HG03280 (cell line): Measurements from ENCODE around the gene SLC7A6.
"Not testable (repeated sequence)": the region's sequence is repeated elsewhere in the genome, so short reads cannot be mapped to it uniquely, and the experiment has no call there.

Experiments
- ATAC-seq: cut with Tn5 transposase; IDR thresholded peaks from one replicate; pipeline ENCODE4 v1.9.1; 2021; ENCODE audit warnings: mild to moderate bottlenecking, moderate library complexity; ENCODE audit not compliant: unreplicated experiment

SLC7A6 gene

DNA sequence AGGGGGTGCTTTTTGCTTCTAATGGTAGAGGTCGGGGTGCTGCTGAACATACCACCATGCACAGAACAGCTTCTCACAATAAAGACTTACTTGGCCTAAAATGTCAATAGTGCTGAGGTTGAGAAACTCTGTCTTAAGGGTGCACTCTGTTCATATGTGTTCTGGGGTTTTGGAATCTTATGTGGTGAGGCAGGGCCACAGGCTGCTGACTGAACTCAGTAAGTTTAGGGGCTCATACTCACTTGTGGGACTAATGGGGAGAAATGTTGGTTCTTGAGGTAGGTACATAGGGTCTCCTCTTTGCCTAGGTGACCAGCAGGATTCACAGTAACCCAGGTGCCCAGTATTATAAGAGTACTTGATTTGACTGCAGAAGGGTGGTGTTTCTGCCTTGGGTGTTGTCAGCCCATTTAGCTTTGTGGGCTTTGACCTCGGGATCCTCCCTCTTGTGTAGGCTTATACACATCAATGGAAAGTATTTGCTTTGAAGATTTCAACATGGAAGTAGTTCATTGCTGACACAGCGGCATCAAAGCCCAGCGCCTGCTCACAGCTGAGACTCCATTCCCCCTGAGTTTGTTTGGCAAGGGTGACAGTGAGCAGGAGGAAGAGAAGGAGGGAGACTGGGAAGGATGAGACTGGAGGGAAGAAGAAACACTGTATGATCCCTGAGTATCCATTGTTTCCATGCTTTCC, 17.2 kb downstream of the SLC7A6 start:
- no peak for ATAC-seq

DNA sequence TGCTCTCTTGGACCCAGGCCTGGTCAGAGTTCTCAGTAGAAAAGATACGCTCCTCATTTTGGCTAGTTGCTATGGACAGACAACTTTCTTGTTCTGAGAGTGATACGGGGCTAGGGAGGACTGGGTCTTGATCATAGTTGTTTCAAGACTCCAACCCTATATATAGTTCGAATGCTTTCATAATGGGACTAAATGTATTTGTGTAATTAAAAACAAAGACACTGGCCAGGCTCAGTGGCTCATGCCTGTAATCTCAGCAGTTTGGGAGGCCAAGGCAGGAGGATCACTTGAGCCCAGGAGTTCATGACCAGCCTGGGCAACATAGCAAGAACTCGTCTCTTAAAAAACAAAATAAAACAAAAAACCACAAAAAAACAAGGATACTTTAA, 17.7 kb downstream of the SLC7A6 start:
- ATAC-seq = no peak

DNA sequence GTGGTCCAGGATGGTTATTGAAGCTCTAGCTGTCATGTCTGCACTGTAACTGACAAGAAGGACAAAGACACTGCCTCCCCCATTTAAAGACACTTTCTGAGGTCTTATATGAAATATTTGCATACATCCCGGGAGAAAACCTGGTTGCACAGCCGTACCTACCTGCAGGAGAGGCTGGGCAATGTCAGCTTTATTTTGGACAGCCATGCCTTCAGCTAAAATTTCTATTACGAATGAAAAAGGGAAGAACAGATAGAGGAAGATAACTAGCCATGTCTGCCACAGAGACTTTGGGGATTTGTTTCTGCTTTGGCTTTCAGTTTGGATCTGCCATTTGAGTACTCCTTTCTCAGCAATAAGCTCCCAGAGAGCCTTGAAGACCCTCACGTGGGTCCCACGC, 19.0 kb downstream of the SLC7A6 start:
- no peak for ATAC-seq

DNA sequence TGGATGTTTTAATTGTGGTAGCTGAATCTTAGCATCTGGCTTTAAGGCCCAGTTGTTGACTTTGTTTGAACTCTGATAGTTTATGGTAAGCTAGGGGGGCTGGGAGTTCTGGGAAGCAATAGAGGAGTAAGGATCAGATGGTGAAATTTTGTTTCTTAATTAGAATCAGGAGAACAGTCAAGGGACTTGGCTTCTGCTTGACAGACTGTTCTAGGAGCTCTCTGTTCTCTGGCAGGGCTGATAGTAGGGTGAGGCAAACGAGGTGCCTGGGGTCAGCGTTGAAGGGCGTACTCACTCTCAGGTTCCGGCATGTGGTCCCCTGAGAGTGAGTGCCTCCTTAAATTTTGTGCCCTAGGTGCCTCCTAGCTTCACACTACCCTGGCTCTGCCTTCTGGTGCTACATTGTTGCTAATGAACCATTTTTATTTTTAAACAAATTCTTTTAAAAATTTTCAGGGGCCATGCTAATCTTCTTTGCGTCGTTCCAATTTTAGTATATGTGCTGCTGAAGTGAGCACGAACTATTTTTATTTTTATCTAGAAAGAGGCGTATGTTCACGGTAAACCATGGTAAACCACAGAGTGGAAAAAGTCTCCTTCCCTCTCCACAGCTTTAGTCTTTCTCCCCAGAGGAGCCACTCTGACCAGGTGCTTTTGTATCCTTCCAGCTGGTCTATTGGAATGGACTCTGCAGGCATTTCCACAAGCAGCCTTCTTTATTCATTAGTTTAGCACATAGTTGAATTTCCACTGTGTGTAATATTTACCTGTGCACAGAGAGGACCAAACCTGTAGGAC, 19.7 kb downstream of the SLC7A6 start:
- peak; percentile 33 for ATAC-seq

DNA sequence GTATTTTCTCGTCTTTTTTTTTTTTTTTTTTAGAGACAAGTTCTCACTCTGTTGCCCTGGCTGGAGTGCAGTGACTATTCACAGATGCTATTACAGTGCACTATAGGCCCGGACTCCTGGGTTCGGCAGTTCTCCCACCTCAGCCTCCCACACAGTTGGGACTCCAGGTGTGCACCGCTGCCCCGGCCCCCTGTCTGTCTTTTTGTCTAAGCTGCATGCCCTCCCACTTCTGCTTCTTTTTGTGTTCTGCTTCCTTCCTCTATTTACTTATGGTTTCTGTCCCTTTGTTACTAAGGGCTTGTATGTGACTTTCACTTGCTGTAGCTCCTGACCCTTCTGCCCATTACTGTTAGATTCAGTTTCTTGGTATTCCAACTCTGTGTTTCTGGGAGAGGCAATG, 20.5 kb downstream of the SLC7A6 start:
- ATAC-seq = peak; percentile 56

DNA sequence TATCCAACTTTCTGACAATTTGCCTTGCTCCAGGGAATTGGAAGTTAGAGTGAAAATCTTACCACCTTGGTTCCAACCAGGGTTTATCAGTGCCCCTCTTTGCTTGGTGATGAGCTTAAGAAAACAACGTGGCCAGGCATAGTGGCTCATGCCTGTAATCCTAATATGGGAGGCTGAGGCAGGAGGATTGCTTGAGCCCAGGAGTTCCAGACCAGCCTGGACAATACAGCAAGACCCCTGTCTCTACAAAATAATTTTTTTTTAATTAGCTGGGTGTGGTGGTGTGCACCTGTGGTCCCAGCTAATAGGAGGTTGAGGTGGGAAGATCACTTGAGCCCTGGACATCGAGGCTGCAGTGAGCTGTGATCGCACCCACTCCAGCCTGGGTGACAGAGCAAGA, 21.4 kb downstream of the SLC7A6 start:
- no peak for ATAC-seq

DNA sequence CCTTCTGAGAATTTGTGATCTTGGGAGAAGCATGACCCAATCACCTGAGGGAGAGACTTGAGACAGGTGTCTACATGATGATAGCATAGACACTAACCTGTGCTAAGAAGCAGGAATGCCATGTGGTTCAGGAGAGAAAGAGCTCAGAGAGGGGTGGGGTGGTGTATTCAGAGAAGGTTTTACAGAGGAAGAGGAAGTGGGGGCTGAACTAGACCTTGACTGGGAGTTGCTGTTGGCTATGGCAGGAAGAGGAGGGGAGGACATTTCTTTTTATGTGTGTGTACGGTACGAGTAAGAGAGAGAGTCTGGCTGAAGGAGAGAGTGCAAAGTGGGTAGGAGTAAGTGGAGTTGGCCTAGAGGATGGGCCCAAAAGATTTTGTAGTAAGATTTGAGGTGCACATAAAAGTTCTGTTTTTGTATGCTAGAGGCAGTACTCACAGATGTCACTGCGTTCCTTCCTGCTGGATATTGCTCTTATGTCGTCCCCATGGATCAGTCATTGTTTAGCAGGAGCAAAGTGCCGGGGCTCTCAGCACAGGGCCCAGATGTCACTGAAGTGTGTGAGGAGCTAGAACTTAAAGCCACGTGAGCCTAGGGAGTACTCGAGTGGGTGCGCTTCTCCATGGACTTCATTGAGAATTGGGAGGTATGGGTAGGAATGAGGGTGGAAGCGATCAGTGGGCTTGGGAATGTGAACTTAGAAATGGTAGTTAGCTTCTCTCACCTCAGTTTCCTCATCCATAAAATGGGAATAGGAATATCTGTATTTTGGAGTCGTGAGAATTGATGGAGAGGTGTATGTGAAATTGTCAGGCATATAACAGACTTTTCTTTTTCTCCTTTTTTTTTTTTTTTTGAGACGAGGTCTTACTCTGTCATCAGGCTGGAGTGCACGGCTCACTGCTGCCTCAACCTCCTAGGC, 22.1 kb downstream of the SLC7A6 start:
- ATAC-seq = no peak

DNA sequence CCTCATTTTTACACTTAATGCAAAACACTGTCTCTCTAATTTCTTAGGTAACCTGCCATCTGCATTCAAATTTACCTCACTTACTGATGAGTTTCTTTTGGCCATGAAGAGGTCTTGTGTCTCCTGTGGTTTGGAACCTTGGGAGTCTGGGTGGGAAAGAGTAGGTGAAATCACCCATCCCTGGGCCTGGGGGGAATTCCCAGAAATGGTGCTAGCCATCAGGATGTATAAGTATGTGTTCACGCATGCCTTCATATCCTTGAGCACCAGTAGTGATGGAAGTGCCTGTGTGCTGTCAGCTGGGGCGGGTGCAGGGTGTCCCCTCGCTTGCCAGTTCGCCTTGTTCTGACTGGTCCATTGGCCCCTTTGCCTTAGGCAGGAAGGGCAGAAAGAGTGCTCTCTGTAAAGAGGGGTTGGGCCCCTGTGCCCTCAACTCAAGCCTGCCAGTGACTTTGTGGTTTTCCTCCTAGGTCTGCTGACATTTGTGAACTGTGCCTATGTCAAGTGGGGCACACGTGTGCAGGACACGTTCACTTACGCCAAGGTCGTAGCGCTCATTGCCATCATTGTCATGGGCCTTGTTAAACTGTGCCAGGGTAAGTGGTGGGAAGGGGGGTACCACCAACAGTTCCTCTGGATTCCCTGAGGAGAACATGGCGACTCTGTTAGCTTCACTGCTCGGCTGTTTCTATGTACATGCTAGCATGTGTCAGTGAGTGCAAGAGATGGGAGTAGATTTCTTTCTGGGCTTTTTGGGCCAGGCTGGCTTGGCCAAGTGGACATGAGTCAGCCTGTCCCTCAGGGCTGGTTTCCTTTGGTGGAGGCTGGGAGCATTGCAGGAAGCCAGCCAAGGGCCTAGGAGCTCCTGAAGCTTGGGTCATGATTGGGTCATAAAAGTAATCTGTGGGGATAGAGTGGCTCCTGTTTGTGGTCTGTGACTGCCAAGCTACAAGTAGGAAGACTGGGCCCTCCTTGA, 23.2 kb downstream of the SLC7A6 start:
- no peak for ATAC-seq

DNA sequence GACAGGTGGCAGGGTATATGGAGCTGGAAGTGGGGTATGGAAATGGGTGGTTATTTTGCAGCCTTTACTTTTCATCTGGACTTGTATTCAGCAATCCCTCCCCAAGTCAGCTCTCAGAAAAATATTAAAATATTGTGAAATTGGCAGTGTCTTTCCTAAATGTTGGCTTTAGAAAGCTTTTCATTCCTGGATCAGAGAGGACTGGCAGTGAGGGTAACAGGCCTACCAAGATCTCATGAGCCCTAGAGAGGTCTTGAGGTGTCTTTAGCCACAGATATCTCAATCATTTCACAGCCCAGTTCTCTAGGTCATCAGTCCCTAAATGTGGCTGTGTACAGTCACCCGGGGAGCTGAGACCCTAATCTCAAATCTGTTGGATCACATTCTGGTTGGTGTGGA, 23.9 kb downstream of the SLC7A6 start:
- ATAC-seq = no peak

DNA sequence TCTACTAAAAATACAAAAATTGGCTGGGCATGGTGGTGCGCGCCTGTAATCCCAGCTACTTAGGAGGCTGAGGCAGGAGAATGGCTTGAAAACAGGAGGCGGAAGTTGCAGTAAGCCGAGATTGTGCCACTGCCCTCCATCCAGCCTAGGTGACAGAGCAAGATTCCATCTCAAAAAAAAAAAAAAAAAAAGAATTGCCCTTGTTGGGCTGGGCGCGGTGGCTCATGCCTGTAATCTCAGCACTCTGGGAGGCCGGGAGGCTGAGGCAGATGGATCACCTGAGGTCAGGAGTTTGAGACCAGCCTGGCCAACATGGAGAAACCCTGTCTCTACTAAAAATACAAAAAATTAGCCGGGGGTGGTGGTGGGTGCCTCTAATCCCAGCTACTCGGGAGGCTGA, 24.5 kb downstream of the SLC7A6 start:
- ATAC-seq = not testable (repeated sequence)

DNA sequence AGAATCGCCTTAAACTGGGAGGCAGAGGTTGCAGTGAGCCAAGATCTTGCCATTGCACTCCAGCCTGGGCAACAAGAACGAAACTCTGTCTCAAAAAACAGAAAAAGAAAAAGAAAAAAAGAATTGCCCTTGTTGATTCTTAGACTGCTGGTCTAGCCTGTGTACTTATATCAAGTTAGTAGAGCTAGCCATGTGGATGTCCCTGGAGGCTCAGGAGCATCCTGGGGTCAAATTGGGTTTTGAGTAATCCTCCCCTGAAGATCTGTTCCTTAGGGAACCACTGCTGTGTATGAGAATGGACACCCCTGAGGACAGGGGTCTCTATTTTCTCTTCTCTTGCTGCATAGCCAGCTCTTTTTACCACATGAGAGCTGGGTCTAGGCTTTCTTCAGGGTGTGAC, 24.9 kb downstream of the SLC7A6 start:
- no peak for ATAC-seq

DNA sequence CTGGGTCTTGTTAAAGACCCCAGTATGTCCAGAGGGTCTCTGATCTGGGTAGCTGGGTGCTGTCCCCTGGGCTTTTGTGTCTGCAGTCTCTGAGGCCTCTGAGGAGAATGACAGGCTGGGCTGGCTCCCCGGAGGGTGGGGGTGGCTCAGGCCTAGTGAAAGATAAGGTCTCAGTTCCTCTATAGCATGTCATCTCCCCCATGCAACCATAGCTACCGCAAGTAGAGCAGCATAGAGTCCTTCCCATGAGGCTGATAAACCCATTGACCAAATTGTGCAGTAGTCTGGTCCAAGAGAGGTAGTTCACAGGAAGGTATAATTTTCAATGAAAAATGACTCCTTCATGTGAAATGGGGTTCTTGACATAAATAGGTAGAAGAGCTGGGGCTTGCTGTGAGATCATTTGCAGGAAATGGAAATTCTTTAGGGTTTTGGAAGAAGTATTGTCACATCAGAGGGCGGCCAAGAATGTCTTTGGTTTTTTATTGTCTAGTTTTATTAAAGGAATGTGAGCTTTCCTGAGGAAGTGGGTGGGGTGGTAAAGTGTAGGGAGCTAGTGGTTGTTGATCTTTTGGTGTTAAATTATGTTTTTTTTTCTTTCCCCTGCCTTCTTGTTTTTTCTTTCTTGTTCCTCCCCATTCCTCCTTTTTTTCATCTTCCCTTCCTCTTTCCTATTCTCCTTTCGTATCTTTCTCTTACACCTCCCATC, 25.4 kb downstream of the SLC7A6 start:
- peak; percentile 77 for ATAC-seq

DNA sequence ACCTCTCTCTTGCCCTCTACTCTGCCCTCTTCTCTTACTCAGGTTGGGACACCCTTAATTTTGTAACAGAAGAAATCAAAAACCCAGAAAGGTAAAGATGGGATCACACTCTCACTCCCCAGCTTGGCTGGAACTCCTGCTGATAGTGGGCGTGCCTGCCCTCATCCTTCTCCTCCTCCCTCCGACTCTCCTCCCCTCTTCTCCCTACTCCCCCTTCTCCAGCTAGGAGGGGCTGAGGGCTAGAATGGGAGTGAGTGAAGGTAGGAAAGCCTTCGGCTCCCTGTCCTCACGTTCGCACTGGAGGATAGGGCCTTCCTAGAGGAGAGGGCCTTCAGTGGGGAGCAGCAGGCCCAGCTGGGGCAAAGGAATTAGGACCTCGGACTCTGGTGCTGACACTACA, 26.1 kb downstream of the SLC7A6 start:
- ATAC-seq = no peak

DNA sequence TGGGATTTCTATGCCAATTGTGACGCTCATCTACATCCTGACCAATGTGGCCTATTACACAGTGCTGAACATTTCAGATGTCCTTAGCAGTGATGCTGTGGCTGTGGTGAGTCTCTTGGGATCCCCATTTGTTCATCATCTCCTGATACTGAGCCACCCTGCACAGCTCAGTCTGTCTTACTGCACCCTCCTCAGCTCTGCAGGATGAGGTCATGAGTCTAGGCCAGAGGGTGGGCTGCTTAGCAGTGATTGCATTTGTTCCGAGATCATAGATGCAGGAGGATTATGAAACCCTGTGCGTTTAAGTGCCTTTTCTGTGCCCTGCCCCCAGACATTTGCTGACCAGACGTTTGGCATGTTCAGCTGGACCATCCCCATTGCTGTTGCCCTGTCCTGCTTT, 26.9 kb downstream of the SLC7A6 start:
- ATAC-seq = no peak

DNA sequence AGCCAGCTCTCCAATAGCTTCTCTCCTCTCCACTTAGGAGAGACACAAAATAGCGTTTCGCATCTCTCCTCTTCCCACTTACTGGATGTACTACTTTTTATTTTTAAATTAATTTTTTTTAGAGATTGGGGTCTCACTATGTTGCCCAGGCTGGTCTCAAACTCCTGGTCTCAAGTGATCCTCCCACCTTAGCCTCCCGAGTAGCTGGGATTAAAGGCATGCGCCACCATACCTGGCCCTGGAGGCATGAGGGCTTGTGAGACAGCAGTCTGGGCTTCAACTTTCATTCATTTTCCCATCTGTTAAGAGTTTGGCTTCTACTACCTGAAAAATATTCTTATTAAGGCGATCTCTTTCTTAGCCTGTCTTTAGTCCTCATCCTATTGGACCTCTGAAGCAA, 28.1 kb downstream of the SLC7A6 start:
- ATAC-seq = no peak

DNA sequence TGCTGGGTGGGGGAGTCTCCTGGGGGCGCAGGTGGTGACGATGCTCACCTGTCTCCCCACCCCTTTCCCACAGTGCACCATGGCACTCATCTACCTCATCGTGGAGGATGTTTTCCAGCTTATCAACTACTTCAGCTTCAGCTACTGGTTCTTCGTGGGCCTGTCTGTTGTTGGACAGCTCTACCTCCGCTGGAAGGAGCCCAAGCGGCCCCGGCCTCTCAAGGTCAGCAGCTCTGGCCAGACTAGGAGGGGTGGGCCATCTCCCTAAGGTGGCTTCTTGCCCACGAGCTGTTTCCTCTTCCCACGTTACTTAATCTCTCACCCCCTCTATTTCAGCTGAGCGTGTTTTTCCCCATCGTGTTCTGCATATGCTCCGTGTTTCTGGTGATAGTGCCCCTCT, 32.0 kb downstream of the SLC7A6 start:
- no peak for ATAC-seq

DNA sequence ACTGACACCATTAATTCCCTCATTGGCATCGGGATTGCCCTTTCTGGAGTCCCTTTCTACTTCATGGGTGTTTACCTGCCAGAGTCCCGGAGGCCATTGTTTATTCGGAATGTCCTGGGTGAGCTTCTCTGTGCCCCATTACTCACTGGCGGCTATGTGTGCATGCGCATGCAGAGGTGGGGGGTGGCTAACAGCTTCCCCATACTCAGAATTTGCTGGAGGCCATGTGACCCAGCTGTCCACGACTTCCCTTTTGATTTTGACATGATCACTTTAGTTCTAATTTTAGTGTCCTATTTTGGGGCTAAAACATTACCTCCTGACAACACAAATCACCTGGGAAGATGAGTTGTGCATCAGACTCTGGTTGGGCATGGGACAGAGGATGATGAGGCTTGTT, 32.4 kb downstream of the SLC7A6 start:
- ATAC-seq = no peak

DNA sequence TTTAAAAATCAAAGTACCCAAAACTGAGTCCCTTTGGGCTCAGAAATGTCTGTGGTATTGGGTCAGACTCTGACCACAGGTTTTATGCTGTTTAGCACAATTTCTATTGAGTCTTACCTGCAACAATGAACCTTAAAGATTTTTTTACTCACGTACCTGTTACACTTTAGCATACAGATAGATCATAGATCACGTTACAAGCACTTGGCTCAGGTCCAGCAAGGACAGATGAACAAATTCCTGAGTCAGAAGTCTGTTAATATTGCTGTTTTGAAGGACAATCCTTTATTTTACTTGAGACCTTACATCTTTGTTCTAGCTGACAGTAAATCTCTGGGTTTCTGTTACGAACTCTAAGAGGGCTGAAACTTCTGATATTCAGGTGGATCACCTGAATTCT, 33.6 kb downstream of the SLC7A6 start:
- ATAC-seq = no peak

DNA sequence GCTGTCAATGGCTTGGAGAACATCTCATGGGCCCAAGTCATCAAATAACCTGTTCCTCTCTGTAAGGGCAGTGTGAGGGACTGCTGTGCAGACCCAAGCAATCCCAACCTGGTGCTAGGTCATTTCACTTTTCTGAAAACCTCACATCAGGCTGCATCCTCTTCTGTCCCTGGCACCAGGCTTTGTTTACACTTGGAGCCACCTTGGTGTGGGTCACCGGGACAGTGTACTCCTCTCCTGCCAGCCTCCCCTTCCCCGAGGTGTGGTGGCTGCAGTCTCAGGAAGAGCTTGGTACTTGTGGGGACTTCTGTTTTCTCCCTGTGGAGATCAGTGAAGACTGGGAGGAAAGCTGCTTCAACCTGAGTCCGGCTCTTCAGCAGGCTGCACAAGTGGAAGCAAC, 34.0 kb downstream of the SLC7A6 start:
- ATAC-seq = no peak
